SK-N-SH (cell line): ENCODE data around the gene C1QTNF5. TPM values are rescaled to one million over a fixed set of nuclear protein-coding genes. Genes with fewer than 3 reads are reported as not detected.

Experiments used
- CTCF ChIA-PET: fragments of 300-600, 350-600 bp; formaldehyde crosslinking; extraction: SDS; loops from one replicate; lab custom pipeline; 2021; lab: Yijun Ruan, JAX
- POLR2A ChIA-PET: fragments of 350-600 bp; sonication (Branson Sonifier 250); formaldehyde crosslinking; extraction: SDS; loops from one replicate; lab custom pipeline; 2020; ENCODE audit warnings: antibody characterized with exemption, inconsistent platforms; lab: Yijun Ruan, JAX
- DNase-seq: peaks from one replicate; pipeline ENCODE4 v3.0.0; 2012
- H2AFZ ChIP-seq: fragments of 200-600 bp; sonication (generic); 2 replicates; pipeline ENCODE4 v1.8.1; 2016; ENCODE audit warnings: antibody characterized with exemption, mild to moderate bottlenecking, low read depth
- H3F3A ChIP-seq: fragments of 200-600 bp; sonication (generic); replicated peaks from 2 replicates; pipeline ENCODE3; 2016; ENCODE audit warnings: antibody characterized with exemption, mild to moderate bottlenecking; ENCODE audit not compliant: insufficient read depth
- H3K27ac ChIP-seq, 2 experiments: fragments of 200-500 bp in 1 of 2; fragments of 200-600 bp in 1 of 2; sonication (Bioruptor generic) in 1 of 2; sonication (generic), shearing (Covaris generic) in 1 of 2; 2 replicates each; pipeline versions ENCODE4 v1.5.1 to v1.6.1; 2014 to 2016; ENCODE audit warnings: low read depth in 2 of 2, inconsistent platforms in 1 of 2, low read length in 1 of 2, mild to moderate bottlenecking in 1 of 2, mixed read lengths in 1 of 2
- H3K27me3 ChIP-seq: fragments of 200-600 bp; sonication (generic), shearing (Covaris generic); 2 replicates; pipeline ENCODE4 v1.6.1; 2016; ENCODE audit warnings: mixed run types; ENCODE audit not compliant: insufficient read depth
- H3K36me3 ChIP-seq, 2 experiments: fragments of 200-500 bp in 1 of 2; fragments of 200-600 bp in 1 of 2; sonication (Bioruptor generic) in 1 of 2; sonication (generic) in 1 of 2; replicated peaks in 1 of 2; 2 replicates each; pipeline versions ENCODE3 to v1.5.1; 2014 to 2016; ENCODE audit warnings: low read length in 1 of 2, mild to moderate bottlenecking in 1 of 2; ENCODE audit not compliant: insufficient read depth in 2 of 2, control insufficient read depth in 1 of 2
- H3K4me1 ChIP-seq, 2 experiments: fragments of 200-500 bp in 1 of 2; fragments of 200-600 bp in 1 of 2; sonication (Bioruptor generic) in 1 of 2; sonication (generic), shearing (Covaris generic) in 1 of 2; 2 replicates each; pipeline versions ENCODE4 v1.5.1 to v1.6.1; 2014 to 2016; ENCODE audit warnings: low read depth in 1 of 2, low read length in 1 of 2, mixed run types in 1 of 2; ENCODE audit not compliant: insufficient read depth in 2 of 2, control insufficient read depth in 1 of 2
- H3K4me2 ChIP-seq: fragments of 200-600 bp; sonication (generic), shearing (Covaris generic); 2 replicates; pipeline ENCODE4 v1.6.1; 2017; ENCODE audit warnings: mixed run types
- H3K4me3 ChIP-seq, 2 experiments: fragments of 200-500 bp in 1 of 2; fragments of 200-600 bp in 1 of 2; sonication (Bioruptor generic) in 1 of 2; sonication (generic), shearing (Covaris generic) in 1 of 2; 2 replicates each; pipeline versions ENCODE4 v1.5.1 to v1.8.1; 2014 to 2016; ENCODE audit warnings: low read depth in 2 of 2, inconsistent platforms in 1 of 2, low read length in 1 of 2, mild to moderate bottlenecking in 1 of 2, mixed read lengths in 1 of 2, moderate library complexity in 1 of 2
- H3K79me2 ChIP-seq: fragments of 200-600 bp; sonication (generic); 2 replicates; pipeline ENCODE4 v1.8.1; 2017; ENCODE audit warnings: mild to moderate bottlenecking; ENCODE audit not compliant: insufficient read depth
- H3K9ac ChIP-seq: fragments of 200-600 bp; sonication (generic); 2 replicates; pipeline ENCODE4 v1.6.1; 2017; ENCODE audit warnings: mixed run types
- H3K9me2 ChIP-seq: fragments of 200-600 bp; sonication (generic); 2 replicates; pipeline ENCODE4 v1.6.1; 2017; ENCODE audit warnings: mixed run types
- H3K9me3 ChIP-seq: fragments of 200-600 bp; sonication (generic); 2 replicates; pipeline ENCODE4 v1.6.1; 2017; ENCODE audit warnings: mixed run types, mild to moderate bottlenecking, moderate library complexity
- H4K20me1 ChIP-seq: fragments of 200-600 bp; sonication (generic); 2 replicates; pipeline ENCODE4 v1.6.1; 2017; ENCODE audit warnings: mild to moderate bottlenecking, mixed run types; ENCODE audit not compliant: insufficient read depth
- FOSL2 ChIP-seq: IDR thresholded peaks from 2 replicates; pipeline ENCODE4 v1.4.0; 2012; ENCODE audit warnings: low read depth, mild to moderate bottlenecking, moderate library complexity, borderline replicate concordance
- GABPA ChIP-seq: IDR thresholded peaks from 2 replicates; pipeline ENCODE4 v1.4.0; 2012; ENCODE audit warnings: low read depth, mild to moderate bottlenecking
- GATA2 ChIP-seq: sonication (generic); formaldehyde crosslinking; IDR thresholded peaks from 2 replicates; pipeline ENCODE4 v1.5.0; 2020; ENCODE audit warnings: mild to moderate bottlenecking, missing genetic modification reagents
- JUND ChIP-seq: IDR thresholded peaks from 2 replicates; pipeline ENCODE4 v1.4.0; 2012
- MEF2A ChIP-seq: IDR thresholded peaks from 2 replicates; pipeline ENCODE4 v1.4.0; 2012; ENCODE audit warnings: low read depth, borderline replicate concordance
- RAD21 ChIP-seq: IDR thresholded peaks from 2 replicates; pipeline ENCODE4 v1.6.1; 2012; ENCODE audit warnings: mild to moderate bottlenecking, low read length
- RCOR1 ChIP-seq: fragments of 150-350 bp; IDR thresholded peaks from 2 replicates; pipeline ENCODE4 v1.6.1; 2017; ENCODE audit warnings: antibody characterized with exemption, low read length
- SIN3A ChIP-seq: IDR thresholded peaks from 2 replicates; pipeline ENCODE4 v1.6.1; 2012; ENCODE audit warnings: low read depth, mild to moderate bottlenecking, low read length, moderate library complexity, borderline replicate concordance
- TEAD4 ChIP-seq: IDR thresholded peaks from 2 replicates; pipeline ENCODE4 v1.4.0; 2012; ENCODE audit warnings: mild to moderate bottlenecking, borderline replicate concordance; ENCODE audit not compliant: insufficient read depth
- WGBS: methylation state at CpG from one replicate; pipeline ENCODE4 v1.1.6; 2017; ENCODE audit warnings: low lambda C conversion rate; 5-methylcytosine and 5-hydroxymethylcytosine counted together
- polyA plus RNA-seq, 3 experiments: library from polyadenylated mRNA; depleted of rRNA; stranded (reverse); fragments of >200 nt; gene quantifications; 2 replicates each; pipeline ENCODE4 v1.2.3, GENCODE V29; 2012
- TF ChIP-seq, protein P1 (sequence below): IDR thresholded peaks from 2 replicates; pipeline ENCODE4 v1.4.0; 2012; ENCODE audit warnings: low read depth
- TF ChIP-seq, protein P2 (sequence below): IDR thresholded peaks from 2 replicates; pipeline ENCODE4 v1.6.1; 2012; ENCODE audit warnings: mild to moderate bottlenecking, low read depth, low read length, moderate library complexity
- TF ChIP-seq, protein P3 (sequence below): fragments of 150-350 bp; IDR thresholded peaks from 2 replicates; pipeline ENCODE4 v1.6.1; 2017; ENCODE audit warnings: antibody characterized with exemption, low read length, low read depth, borderline replicate concordance

Gene C1QTNF5
- polyA plus RNA-seq, 1 of the 3 experiments (the other 2 are of a cell fraction) = 0.71 TPM

DNA sequence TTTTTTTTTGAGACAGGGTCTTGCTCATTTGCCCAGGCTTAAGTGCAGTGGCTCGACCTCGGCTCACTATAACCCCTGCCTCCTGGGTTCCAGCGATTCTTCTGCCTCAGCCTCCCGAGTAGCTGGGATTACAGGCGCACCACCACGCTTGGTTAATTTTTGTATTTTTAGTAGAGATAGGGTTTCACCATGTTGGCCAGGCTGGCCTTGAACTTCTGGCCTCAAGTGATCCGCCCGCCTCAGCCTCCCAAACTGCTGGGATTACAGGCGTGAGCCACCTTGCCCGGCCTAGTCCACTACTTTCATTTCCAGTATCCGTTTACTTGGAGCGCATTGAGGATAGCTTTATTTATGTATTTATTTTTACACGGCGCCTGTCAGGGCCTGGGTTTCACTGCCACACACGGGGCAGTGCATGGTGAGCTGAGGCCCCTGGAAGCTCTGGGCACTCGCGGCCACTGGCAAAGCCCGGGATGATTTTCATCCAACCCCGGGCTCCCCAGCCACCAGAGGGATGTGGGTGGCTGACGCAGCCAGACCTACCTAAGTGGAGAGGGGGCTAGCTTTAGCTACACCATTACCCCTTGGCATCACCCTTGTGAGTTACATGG lies 17.7 kb downstream of the C1QTNF5 start:
- ChIA-PET CTCF (interaction anchor here (0.6 to 8.9 kb wide), 61 partner anchors 8 to 265 kb away, joined by 3 to 106 read pairs (median 6); partner anchors contain the start of genes C1QTNF5, C2CD2L, CBL and NLRX1), POLR2A (interaction anchor here (0.9 to 1.6 kb wide), 3 partner anchors 15 to 238 kb away, joined by 3 to 8 read pairs (median 7); a partner anchor contains a TSS)
- H3K27ac ChIP-seq = no peak overlapping the region
- no peak for DNase-seq
- H3K9me3 ChIP-seq = no peaks in the 10 kb centered on the region
- H3K4me2 ChIP-seq = no peak overlapping the region
- H3K36me3 ChIP-seq = no peaks in the 10 kb centered on the region
- no peaks in the 10 kb centered on the region for H3K79me2 ChIP-seq
- peak overlapping the region in 1 of 2 experiments; percentile 31; a peak in 1 of 4 replicates for H3K4me3 ChIP-seq
- no peaks in the 10 kb centered on the region for H3K27me3 ChIP-seq
- H3K4me1 ChIP-seq = peaks cover 0 to 17% of the 10 kb centered on the region in 2 experiments; a peak in 1 of 4 replicates
- H3F3A ChIP-seq = peaks cover 4% of the 10 kb centered on the region
- WGBS = 83% methylated on average over 16 of the region's 20 CpGs
- TF ChIP-seq RCOR1 (no peak), GABPA (no peak), SIN3A (no peak), MEF2A (no peak), JUND (no peak), TEAD4 (no peak), FOSL2 (no peak), GATA2 (CRISPR knock-in tag) (no peak), RAD21 (no peak)
- TF ChIP-seq, protein P1, sequence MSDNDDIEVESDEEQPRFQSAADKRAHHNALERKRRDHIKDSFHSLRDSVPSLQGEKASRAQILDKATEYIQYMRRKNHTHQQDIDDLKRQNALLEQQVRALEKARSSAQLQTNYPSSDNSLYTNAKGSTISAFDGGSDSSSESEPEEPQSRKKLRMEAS = no peak
- TF ChIP-seq, protein P2, sequence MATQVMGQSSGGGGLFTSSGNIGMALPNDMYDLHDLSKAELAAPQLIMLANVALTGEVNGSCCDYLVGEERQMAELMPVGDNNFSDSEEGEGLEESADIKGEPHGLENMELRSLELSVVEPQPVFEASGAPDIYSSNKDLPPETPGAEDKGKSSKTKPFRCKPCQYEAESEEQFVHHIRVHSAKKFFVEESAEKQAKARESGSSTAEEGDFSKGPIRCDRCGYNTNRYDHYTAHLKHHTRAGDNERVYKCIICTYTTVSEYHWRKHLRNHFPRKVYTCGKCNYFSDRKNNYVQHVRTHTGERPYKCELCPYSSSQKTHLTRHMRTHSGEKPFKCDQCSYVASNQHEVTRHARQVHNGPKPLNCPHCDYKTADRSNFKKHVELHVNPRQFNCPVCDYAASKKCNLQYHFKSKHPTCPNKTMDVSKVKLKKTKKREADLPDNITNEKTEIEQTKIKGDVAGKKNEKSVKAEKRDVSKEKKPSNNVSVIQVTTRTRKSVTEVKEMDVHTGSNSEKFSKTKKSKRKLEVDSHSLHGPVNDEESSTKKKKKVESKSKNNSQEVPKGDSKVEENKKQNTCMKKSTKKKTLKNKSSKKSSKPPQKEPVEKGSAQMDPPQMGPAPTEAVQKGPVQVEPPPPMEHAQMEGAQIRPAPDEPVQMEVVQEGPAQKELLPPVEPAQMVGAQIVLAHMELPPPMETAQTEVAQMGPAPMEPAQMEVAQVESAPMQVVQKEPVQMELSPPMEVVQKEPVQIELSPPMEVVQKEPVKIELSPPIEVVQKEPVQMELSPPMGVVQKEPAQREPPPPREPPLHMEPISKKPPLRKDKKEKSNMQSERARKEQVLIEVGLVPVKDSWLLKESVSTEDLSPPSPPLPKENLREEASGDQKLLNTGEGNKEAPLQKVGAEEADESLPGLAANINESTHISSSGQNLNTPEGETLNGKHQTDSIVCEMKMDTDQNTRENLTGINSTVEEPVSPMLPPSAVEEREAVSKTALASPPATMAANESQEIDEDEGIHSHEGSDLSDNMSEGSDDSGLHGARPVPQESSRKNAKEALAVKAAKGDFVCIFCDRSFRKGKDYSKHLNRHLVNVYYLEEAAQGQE = no peak
- TF ChIP-seq, protein P3, sequence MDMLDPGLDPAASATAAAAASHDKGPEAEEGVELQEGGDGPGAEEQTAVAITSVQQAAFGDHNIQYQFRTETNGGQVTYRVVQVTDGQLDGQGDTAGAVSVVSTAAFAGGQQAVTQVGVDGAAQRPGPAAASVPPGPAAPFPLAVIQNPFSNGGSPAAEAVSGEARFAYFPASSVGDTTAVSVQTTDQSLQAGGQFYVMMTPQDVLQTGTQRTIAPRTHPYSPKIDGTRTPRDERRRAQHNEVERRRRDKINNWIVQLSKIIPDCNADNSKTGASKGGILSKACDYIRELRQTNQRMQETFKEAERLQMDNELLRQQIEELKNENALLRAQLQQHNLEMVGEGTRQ = no peak
- H3K9me2 ChIP-seq = no peaks in the 10 kb centered on the region
- no peak overlapping the region for H3K9ac ChIP-seq
- H2AFZ ChIP-seq = no peak overlapping the region
- no peaks in the 10 kb centered on the region for H4K20me1 ChIP-seq
